DMS53 treated with DMSO at 0.1 percent for 48 hours (cell line): ENCODE data around the gene BANF2.

Experiments used
- DNase-seq: peaks from one replicate; lab custom pipeline; 2025; ENCODE audit not compliant: unreplicated experiment; lab: John Stamatoyannopoulos, UW

The BANF2 gene

DNA sequence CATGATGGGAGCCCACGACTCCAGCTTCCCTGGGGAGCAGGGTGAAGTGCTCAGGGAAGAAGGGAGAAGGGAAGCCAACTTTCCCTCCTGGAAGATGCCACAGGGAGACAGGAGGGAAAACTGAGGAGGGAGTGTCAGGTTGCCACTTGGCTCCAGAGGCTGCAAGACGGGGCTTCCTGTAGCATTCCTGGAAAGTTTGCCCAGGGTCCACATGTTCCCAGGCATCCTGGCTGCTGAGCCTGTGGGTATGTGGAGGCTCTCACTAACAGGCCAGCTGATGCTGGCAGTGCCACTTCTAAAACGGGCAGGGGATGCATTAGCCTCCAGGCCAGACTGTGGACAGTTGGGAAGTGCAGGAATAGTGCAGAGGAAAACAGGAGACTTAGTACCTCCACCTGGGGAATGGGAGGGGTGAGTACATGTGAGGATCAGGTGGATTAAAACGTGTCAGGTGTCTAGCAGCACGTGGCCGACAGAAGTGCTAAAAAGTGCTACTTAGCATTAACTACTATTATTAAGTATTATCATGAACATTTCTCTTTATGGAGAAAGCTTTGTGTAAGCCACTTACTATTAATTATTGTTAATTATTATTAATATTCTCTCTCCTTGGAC is 33.2 kb downstream of the BANF2 start:
- DNase-seq, result no peak

DNA sequence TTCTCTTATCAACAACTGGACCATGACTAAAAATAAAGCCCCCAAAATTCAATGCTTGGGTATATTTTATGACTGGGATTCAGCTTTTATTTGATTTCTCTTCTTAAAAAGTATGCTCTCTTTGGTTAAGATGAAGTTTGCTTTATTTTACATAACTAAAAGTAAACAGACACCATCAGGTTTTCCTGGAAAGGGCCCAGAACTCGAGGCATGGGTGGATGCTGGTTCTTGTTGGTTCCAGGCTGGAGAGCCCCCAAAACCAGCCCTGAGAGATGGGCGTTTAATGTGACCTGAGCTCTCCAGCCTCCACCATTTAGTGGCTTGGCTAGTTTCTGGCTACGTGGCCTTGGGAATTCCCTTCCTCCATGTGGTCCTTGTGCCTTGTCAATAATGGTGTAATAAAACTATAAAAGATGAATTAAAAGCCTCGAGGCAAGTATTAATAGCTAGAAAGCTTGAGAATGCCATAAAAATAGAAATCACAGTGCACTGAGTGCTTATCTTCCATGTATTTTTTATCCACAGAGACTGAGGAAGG is 34.1 kb downstream of the BANF2 start:
- no peak for DNase-seq

DNA sequence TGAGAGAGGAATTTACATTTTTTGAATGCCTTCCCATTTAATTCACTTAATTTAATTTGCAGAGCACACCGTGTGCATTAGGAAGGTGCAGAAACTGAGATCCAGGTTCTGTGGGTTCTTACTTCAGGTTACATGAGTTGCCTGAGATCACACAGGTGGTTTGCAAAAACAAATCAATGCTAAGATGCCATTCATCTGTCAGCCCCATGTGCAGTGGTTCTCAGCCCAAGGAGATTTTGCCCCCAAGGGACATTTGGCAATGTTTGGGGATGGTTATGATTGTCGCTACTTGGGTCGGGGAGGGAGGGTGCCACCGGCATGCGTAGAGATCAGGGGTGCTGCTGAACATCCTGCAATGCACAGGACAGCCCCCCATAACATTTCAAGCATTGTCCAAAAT is 34.6 kb downstream of the BANF2 start:
- DNase-seq, result no peak

DNA sequence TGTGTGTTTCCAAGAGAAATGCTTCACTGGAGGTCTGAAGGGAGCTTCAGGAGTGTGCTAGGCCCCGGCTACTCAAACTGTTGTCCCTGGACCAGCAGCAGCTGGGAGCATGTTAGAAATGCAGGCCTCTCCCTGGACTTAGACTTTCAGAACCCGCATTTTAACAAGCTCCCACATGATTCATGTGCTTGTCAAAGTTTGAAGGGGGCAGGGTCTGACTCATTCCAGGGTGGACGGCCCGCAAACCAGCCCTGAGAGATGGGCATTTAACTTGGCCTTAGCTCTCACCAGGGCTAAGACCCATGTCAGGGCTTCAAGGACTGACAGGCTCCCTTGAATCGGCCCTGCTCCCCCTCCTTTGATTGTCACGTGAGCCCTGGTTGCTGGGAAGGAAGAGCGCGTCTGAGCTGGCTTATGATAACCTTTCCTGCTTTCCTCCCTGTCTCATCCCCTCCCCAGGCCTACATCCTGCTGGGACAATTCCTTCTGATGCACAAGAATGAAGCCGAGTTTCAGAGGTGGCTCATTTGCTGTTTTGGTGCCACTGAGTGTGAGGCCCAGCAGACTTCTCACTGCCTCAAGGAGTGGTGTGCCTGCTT is 35.5 kb downstream of the BANF2 start:
- no peak for DNase-seq

DNA sequence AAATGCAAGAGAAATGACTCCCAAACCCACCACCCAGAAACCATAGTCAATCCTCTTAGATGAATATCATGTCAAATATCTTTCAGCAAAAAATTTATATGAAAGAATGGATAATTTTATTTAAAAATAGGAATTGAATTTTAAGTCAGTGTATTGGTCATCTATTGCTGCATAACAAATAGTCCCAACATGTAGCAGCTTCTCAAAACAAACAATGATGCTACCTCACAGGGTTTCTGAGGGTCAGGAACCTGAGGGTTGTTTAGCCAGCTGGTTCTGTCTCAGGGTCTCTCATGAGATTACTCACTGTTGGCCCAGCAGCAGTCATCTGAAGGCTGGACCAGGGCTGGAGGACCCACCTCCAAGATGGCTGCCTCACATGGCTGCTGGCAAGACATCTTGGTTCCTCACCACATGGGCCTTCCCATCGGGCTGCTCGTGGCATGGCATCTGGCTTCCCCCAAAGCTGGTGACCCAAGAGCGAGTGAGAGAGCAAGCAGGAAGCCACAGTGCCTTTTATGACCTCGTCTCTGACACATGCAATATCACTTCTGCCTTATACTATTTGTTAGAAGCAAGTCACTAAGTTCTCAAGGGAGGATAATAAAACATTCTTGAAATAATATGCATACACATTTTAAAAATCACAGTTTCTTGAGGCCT is 36.3 kb downstream of the BANF2 start:
- DNase-seq, result no peak

DNA sequence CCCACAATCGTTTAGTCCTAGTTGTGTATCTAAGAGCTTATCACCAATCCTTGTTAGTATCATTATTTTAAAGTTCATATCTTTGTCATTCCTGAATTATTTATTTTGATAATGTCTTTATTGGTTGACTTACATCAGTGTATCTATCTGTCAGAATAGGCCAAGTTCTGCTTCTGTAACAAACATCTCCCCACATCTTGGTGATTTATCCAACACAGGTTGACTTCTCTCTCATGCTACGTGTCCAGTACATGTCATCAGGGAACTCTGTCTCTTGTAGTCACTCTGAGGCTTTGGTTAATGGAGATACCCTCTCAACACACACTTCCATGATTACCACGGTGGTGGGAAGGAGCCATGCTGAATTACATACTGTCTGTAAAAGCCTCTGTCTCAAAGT is 38.4 kb downstream of the BANF2 start:
- DNase-seq, result no peak

DNA sequence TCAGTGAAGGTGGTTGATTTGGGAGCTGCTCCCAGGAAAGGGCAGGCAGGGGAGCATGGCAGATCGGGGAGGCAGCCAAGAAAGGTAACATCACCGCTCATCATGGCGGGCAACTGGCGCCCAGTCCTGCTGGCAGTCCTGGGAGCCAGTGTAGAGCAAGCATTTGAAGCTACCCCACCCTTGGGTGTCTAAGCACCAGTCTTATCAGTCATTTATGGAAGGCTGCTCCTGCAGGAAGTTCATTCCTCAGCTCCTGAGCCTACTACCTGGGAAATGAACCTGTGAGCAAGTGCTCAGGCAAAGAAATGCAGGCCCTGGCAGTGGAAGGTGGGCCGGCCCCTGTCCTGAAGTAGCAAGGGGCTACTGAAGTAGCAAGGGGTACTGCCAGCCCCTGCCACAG is 41.5 kb downstream of the BANF2 start:
- no peak for DNase-seq

DNA sequence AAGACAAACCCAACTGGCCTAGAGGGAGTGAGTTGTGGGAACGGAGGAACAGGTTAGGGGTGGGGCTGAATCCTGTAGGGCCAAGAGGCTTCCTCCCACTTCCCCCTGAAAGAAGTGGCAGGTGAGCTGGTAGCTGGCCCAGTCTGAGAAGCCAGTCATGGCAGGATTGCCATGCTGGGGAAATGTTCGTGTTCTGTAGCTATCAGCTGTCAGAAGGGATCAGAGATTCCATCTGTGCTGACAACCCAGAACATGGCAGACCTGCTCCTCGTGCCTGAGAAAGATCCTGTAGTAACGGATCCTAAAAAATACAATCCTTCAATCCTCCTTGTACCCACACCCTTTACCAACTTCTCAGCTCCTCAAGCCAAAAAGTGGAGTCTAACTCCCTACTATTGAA is 43.0 kb downstream of the BANF2 start:
- no peak for DNase-seq

DNA sequence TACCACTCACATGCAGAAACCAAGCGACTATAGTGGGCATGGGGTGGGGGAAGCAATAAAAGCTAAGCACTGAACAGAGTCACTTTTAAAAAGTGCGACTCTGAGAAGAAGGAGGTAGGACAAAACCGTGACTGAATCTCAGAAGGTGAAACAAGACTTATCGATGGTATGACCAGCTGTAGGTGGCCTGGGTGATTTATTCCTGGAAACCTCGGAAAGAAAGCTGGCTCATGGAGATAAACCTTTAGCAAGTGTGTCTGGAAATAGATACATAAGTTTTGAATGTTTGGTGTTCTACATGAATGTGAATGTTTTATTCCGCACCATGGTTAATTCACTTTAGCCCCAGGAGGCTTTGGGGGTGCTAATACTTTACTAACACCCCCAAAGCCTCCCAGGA is 43.9 kb downstream of the BANF2 start:
- DNase-seq, result no peak

DNA sequence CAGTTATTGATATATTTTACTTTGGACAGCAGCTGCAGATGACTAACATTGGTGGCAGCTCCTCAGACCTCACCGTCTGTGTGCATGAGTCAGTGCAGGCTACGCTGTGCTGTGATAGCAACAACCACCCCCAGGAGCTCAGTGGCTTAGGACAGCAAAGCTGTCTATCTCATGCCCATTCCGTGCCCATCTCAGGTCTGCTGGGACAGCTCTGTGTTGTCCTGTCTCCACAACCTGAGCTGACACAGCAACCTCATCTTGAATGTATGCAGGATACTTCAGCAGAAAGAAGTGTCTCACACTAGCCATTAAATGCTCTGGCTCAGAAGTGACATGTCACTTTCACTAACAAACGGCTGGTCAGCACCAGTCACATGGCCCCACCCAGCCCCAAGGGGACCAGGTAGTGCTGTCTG is 47.7 kb downstream of the BANF2 start:
- peak; percentile 16 for DNase-seq

DNA sequence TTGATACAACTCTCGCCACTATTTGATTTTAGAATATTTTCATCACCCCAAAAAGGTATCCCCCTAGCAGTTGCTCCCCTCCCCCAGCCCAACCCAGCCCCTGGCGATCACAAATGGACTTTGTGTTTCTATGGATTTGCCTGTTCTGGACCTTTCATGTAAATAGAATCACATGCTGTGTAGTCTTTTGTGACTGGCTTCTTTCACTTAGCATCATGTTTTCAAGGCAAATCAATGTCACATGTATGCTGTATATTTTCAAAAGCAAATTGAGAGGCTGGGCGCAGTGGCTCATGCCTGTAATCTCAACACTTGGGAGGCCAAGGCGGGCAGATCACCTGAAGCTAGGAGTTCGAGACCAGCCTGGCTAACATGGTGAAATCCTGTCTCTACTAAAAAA is 48.5 kb downstream of the BANF2 start:
- DNase-seq, result no peak

DNA sequence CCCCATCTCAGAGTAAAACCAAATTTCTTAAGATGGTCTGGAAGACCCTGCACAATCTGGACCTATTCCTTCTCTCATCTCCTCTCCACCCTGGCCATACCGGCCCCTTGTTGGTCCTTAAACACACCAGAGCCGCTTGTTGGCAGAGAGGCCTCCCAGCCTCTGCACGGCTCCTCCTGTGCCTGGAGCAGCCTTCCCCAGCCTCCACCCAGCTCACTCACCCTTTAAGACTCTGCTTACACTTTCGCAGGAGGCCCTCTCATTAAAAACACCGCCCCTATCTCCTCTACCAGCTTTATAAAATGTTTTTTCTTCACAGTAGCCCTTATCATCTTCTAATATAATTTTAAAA is 49.8 kb downstream of the BANF2 start:
- no peak for DNase-seq

DNA sequence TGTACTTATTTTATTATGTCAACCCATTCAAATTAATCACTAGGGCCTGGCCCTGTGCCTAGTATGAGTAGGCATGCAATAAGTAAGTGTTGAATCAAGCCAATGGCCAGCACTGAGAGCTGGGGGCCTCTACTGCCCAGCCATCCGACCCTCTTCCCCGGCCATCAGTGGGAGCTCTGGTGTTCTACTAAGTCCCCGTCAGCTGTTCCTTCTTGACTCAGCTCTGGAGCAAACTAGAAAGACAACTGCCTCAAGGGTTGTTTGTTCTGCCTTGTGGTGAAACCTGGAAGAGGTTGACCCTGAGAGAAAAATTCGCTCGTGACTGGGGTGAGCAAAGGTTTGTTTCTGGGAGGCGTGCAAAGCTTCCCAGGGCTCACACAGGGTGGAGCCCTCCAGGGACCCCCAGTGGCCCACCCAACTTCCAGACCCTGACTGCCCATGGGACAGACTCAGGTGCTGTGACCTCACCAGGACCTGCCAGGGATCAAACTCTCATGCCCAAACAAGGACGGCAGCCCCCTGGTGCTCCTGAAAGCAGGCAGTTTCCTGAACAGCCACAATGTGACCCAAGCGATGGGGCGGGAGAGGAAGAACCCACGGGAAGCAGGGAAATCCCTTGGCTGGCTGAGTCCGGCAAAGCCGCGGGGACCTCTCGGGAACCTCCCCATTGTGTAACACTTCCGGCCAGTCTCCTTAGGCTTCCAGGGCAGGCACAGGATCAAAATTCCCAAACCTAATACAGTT is 50.4 kb downstream of the BANF2 start:
- DNase-seq, result no peak

DNA sequence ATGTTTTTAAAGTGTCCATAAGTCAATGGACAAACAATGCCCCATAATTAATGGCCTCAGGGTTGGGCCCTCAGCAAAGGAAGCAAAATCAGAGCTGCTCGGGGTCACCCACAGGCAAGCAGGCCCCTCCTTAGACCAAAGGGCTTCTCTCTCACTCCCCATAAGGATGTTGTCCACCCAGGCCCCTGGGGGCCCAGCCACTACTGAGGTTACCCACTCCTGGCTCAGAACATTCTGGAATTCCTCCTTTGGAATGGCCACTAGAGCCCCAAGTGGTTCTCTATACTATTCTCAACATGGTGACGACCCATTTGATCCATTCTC is 50.9 kb downstream of the BANF2 start:
- DNase-seq, result no peak

DNA sequence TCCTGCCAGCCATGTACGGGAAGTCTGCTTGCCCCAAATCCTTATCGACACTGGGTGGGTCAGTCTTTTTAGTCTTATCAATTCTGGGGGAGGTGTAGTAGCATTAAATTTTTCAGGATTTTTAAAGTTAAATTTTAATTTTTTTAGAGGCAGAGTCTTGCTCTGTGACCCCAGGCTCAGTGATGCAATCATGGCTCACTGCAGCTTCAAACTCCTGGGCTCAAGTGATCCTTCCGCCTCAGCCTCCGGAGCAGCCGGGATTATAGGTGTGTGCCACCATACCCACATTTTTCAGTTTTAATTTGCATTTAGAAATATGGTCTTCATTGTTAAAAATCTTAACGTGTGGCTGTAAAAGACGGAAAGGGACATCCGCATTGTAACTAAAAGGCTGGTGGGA is 51.9 kb downstream of the BANF2 start:
- no peak for DNase-seq

DNA sequence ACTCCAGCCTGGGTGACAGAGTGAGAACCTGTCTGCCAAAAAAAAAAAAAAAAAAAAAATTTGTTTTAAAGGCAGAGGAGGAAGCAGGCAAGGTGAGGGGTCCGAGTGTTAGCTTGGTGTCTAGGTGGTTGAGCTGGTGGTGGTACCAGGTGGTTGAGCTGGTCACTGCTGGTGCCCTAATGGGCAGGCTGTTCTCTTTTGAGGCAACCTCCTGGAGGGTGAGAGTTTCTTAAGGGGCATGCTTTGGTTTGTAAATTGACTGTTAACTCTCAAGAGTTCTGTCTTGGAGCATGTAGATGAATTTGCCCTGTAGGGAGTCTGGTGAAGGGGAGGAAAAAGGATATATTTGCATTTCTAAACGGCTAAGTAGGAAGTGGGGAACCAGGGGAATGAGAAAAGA is 52.7 kb downstream of the BANF2 start:
- no peak for DNase-seq

DNA sequence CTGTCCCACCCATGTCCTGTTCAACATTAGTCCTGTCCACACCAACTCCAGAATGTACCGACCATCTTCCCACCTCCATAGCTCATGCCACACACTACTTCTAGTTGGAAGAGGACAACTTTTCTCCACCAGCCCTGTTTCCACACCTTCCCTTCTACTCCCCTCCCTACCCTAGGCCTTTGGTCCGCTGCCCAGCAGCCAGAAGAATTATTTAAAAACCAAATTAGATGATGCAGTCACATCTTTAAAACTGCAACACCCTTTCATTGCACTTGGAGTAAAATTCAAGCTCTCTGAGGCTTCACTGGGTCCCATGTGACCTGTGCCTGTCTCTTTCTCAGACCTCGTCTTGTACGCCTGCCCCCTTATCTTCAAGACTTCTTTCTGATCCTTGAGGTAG is 53.8 kb downstream of the BANF2 start:
- DNase-seq, result no peak

DNA sequence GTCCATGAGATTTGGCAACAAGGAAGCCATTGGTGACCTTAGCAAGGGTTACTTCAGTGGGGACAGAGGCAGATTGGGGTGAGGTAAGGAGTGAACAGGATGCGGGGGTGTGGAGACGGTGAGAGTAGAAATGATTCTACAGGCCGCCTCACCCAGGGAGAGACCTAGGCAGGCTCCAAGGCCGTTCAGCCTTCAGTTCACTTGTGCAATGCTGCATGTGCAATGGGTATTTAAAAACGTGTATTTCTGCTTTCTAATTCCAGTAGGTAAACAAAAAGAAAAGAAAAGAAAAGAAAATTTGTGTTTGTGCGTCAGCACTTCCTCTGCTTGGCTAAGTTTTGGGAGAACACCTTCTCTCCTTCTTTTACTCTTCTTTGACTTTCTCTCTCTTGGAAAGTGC is 56.8 kb downstream of the BANF2 start:
- no peak for DNase-seq

DNA sequence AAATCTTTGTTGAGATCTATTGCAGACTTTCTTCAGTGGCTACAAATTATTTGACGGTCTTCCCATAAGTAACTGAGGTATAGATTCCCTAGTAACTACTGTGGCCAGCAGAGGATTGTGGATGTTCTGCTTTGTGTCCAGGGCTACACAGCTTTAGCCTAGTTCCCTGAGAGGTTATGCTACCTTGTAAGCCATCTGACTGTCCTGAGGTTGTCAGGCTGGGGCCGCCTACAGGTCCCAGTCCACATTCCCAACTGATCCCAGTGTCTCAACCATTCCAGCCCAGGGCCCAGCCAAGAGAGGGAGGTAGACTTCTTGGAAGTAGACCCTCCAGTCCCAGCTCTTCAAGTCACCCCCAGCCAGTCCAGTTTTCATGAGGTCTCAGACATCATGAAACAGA is 57.7 kb downstream of the BANF2 start:
- no peak for DNase-seq

DNA sequence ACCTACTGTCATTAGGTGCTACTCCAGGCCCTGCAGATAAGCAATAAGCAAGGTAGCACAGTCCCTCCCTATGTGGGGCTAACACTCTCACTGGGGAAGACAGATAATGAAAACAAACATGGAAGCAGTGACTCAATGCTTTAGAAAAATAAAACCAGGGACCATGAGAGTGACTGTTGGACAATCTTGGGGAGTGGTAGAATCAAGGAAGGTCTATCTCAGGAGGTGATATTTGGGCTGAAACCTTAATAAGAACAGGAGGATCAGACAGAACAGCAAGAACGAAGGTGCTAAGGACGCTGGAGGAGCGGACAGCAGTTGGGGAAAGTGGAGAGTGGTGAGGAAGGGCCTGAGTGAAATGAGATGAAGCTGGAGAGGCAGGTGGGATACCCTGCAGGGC is 58.2 kb downstream of the BANF2 start:
- DNase-seq, result no peak

DNA sequence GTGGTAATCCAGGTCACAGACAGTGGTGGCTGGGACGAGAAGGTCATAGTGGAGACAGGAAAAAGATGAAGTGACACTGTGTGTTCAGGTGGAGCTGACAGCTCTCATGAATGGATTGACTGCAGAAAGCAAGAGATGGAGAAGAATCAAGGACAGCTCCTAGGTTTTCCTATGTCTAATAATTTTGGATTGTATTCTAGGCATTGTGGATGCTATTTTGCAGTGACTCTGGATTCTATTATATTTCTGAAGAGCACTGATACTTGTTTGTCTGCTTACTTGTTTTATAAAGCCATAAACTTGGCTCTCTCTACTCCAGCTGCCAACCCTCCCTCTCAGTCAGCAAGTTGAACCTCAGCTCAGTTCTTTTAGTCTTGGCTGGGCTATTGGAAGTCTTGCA is 58.7 kb downstream of the BANF2 start:
- DNase-seq, result no peak

DNA sequence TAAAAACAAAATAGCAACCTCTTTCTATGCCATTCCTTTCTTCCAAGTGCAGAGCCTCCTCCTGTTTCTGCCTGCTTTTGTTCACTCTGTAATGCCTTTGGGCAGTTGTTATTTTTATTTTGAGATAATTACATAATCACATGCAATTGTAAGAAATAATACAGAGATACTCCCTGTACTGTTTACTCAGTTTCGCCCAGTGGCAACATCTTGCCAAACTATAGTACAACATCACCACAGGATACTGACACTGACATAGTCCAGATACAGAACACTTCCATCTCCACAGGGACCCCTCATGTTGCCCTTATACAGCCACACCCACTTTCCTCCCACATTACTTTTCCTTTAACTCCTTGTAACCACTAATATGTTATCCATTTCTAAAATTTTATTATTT is 59.7 kb downstream of the BANF2 start:
- DNase-seq, result no peak
